Measurements from ENCODE around the gene AKAP12.
"Not testable (repeated sequence)": the region's sequence is repeated elsewhere in the genome, so short reads cannot be mapped to it uniquely, and the experiment has no call there.

Gene AKAP12

DNA sequence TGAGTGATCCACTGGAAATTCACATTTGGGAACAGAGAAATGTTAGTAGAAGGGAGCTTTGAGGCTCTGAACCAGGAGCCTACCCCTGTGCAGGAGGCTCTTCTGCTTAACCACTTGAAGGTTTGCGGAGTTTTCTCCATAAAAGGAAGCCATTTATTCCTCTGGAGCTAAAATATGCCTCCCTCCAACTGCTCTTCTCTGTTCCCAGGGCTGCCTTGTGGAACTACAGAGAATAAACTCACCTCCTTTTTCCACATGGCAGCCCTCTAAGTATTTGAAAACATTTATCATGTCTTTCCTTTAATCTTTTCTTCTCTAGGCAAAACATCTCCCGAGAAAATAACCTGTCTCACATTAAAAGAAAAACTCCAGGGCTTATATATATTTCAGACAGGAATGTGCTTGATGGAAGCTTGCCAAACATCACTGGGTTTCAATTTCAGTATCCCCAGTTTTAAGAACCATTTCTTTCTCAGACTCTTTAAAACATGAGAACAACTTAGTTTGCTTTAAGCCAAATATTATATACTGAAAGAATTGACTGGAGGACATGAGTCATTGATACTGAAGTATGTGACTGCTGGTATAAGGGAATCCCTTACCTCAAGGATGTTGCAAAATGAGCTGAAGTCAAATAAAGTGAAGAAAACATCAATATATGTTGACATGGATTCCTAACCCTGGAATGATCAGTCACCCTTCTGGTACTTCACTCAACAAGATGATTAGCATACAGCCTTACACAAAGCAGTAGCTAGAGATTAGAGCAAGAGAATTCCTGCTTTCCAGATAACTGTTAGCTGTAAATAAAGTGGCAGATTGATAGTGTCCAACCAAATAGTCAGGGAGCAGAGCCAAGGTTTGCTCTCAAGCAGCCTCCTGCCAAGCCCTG lies 77.6 kb downstream of the AKAP12 start:
- peak; percentile 21 for DNase-seq

DNA sequence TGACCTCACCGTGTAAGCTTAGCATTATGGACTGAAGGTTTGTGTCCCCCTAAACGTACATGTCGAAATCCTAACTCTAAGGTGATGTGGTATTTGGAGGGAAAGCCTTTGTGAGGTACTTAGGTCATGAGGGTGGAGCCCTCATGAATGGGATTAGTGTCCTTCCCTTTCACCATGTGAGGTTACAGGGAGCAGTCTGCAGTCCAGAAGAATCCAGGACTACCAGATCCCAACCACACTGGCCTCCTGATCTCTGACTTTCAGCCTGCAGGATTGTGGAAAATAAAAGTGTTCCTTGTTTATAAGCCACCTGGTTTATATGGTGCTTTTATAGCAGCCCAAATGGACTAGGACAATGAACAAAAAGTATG lies 78.2 kb downstream of the AKAP12 start:
- no peak for DNase-seq

DNA sequence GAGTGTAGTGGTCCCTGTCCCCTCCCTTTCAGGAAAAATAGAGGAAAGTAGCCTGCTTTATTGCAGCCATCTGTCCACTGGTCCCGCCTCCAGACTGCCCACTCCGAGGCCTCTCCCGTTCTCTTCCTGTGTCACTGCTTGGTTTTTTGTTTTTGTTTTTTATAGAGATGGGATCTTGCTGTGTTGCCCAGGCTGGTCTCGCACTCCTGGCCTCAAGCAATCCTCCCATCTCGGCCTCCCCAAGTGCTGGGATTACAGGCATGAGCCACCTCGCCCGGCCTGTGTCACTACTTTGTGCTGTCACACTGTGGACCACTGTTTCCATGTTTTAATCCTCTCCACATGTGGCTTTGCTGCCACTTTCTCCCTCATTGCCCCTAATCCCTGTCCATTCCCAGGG lies 80.4 kb downstream of the AKAP12 start:
- no peak for DNase-seq

DNA sequence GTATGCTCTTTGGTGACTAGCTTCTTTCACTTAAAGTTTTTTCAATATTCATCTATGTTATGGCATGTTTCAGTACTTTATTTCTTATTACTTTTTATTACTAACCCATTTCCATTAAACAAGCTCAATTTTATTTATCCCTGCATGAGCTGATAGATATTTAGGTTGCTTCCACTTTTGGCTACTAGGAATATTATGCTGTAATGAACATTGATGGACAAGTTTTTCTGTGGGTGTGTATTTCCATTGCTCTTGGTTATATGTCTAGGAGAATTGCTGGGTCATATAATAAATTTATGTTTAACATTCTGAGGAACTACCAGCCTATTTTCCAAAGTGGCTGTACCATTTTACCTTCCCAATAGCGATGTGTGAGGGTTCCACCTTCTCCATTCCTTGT lies 81.7 kb downstream of the AKAP12 start:
- DNase-seq = no peak

DNA sequence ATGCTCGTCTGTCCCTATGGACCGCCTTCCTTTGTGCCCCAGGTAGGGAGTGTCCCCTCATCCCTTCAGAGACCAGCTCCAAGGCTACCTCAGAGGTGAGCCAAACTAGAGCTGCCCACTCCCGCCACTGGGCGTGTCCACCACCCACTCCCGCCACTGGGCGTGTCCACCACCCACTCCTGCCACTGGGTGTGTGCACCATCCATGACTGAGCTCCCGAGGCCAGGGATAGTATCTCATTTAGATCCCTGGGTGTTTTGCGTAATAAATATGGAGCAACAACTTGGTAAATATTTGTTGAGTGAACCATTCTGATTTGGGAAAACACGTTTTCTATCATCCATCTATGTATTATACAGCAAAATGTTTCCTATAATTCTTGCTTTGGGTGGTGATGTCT lies 82.8 kb downstream of the AKAP12 start:
- DNase-seq = no peak

DNA sequence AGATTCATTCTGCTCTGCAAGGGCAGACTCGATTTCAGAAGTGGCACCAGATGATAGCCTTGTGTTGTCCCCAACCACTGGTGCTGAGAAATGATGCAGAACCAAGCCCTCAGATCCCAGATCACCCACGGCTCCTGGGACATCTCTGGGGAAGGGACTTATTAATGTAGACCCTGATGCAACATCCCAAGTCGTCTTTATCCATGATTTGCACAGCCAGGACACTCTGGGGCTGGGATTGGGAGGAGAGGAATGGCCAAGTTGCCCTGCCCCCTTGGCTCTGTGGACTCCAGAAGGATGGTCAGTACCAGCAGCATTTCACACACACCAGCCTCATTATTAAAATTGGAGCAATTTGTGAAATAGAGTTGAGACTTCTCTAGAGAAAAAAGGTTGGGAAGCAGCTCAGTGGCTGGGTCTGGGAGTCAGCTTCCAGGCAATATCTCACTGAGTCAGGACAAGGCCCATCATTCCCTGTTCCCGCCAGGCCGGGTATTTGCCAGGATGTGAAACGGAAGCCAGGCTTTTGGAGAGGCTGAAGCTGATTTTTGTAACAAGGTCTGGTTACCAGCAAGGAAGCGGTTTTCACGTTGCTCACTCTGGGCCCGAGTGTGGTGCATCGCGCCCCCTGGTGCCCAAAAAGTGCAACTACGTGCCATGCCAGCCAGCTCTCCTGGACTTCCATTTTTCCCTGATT lies 84.2 kb downstream of the AKAP12 start:
- DNase-seq = peak; percentile 83

DNA sequence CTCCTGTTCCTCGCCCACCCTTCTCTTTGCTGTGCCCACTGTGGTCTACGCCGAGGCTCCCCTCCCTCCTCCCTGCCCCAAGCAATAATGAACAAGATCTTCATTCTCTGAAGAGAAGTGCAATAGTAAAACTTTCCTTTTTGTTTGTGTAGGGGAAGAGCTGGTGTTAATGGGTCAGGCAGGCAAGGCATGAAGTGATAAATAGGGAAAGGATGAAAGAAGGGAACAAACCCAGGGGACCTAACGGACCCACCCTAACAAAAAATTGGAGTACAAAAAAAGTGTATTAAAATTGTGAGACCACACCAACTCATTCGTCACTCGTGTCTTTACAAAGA lies 84.7 kb downstream of the AKAP12 start:
- no peak for DNase-seq

DNA sequence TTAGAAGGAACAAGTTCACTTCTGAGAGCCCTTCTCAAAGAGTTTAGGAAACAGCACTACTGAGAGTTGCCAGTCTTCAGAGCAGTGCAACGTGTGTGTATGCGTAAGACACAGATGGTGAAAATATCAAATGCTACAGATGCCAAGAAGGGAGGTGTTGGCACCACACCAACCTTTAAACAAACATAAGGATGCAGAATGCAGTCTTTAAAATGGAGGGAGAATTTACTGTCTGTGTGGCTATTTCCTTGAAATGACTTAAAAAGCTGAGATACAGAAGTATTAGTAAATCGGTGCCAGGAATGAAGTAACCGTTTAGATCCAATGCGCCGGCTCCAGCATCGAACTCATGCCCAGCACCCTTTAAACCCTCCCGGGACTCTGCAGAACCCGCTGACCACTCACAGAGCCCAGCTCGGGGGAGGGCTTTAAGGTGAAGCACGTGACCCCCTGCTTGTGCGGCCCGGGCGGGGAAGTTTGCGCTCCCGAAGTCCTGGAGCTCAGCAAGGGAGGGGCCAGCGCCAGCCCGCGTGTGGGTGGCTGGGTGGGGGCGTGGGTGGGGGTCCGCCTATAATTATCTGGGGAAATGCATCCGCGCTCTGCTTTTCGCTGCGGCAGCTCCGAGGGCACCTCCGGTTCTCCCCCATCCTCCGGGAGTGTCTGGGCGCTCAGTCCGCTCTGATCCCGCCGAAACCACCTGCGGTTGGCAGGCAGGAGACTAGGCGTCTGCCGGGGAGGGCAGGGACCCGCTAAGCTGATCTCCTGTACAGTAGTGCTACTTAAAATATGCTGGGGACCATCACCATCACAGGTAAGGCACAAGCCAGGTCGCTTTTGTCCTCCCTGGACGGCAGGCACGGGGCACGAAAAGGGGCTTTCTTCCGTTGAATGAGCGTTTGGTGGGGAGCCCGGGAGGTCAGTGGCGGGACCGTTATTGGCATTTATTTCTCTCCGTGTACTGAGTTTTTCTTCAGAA lies 85.6 kb downstream of the AKAP12 start:
- peak; percentile 46 for DNase-seq

DNA sequence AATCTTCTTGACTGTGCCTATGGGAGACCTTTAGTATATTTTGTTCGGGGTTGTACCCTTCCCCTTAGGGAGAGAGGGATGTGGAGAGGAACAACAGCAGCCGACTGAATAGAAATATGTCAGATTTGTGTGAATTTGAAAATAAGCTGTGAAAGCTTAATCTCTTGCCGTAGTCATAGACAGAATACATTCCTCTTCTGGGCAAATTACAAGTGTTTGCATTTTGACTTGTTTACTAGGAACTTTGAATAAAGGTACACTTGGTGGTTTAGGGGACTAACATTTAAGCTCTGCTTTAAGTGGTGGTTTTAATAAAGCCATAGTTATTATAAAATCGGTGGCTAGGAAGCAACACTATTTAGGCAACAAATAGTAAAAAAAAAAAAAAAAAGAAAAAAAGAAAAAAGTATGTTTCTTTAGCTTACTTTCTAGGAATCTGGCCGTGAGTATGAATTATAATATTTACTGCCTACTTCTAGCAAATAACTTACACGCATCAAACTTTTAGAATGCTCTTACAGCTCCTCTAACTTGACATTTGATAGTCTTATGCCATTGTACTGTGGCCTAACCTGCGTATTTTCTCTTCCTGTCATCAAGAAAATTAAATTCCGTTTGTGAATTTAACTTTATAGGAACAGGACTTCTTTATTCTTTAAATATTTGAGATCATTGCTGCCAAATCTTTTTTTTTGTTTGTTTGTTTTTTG lies 86.5 kb downstream of the AKAP12 start:
- peak; percentile 24 for DNase-seq

DNA sequence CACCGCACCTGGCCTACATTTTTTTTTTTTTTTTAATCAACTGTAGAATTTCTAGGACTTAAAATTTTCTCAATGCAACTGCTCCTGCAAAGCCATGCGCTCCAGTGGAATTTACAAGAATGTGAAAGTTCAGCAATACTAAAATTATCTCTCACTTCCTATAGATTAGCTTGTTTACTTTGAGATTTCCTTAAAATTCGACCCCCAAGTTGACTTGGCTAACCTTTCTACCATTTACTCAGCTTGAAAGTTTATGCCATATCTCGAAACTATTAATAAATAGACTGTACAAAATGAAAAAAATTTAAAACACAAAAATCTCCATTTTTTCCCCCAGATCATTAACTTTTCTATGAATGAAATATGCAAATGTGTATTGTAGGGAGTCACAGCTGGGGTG lies 87.3 kb downstream of the AKAP12 start:
- DNase-seq = no peak

DNA sequence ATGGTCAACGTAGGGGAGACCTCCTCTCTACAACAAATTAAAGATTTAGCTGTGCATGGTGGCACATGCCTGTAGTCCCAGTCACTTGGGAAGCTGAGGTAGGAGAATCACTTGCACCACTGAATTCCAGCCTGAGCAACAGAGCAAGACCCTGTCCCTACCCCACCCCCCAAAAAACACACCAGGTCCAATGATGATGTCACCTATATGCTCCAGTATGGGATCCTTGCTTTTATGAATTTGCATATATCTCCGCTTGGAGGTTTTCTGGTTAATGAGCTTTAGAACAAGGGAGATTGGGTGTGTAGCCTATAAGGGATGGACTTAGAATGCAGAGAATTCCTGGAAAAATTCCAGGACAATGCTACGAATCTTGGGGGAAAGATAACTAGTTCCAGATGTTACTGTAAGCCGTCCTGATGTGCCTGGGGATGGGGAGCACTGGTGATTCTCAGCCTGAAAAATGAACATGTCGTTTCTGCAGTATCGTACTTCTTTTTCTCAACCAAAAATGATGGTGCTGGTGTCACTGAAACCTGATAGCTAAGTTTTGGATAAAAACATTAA lies 90.4 kb downstream of the AKAP12 start:
- no peak for DNase-seq

DNA sequence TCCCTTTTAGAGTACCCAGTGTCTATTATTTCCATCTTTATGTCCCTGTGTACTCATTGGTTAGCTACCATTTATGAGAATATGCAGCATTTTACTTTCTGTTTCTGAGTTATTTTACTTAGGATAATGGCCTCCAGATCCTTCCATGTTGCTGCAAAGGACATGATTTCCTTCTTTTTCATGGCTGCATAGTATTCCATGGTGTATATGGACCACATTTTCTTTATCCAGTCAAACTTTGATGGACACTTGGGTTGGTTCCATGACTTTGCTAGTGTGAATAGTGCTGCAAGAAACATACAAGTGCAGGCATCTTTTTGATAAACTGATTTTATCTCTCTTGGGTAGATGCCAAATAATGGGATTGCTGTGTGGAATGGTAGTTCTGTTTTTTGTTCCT lies 96.2 kb downstream of the AKAP12 start:
- DNase-seq = no peak

DNA sequence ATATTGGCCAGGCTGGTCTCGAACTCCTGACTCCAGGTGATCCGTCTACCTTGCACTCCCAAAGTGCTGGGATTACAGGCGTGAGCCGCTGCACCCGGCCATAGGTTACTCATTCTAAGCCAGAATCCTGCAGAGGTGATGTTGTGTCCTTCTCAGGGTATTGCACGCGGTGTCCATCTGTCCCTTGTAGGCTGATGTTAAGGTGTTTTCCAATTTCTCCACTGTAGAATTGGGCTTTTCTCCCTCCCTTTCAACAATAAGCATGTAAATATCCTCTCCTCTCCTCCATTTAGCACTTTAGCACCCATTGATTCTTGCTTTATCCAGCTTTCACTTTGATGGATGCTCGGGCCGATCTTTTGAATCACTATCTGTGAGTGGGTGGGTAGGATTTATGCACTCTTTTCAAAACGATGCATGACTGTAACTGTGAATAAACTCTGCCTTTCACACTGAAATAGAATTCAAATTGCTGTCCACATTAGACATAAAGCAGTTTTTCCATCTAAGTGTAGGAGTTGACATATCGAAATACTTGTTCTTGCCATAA lies 99.0 kb downstream of the AKAP12 start:
- no peak for DNase-seq

DNA sequence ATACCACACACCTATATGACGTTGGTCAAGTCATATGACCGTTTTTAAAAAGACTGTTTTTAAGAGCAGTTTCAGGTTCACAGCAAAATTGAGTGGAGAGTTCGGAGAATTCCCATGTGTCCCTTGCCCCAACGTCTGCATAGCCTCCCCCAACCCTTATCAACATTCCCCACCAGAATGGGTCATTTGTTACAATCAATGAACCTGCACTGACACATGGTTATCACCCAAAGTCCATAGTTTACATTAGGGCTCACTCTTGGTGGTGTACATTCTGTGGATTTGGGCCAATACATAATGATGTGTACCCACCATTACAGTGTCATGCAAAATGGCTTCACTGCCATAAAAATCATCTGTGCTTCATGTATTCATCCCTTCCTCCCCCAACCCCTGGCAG lies 99.6 kb downstream of the AKAP12 start:
- DNase-seq = no peak

DNA sequence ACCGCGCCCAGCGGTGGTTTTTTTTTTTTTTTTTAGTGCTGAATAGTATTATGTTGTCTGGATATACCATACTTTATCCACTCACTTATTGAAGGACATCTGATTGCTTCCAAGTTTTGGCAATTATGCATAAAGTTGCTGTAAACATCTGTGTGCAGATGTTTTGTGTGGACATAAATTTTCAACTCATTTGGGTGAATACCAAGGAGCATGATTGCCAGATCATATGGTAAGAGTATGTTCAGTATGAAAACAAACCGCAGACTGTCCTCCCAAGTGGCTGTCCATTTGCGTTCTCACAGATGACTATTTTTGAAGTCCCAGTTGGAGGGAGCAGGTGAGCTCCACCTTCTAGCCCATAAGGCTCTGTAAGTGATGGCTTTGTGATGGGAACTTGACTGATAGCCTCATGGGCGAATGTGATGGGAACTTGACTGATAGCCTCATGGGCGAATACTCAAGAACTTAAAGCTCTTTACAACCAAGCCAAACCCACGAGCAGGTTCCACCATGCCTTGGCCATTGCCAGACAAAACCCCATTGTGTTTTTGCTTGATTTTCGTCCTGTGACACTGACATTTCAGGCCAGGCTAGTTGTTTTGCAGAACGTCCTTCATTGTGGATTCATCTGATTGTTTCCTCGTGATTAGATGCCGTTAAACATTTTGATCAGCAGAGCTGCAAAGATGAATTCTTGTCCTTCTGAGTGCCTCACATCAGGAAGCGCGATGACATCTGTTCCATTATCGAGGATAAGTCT lies 100.6 kb downstream of the AKAP12 start:
- no peak for DNase-seq

DNA sequence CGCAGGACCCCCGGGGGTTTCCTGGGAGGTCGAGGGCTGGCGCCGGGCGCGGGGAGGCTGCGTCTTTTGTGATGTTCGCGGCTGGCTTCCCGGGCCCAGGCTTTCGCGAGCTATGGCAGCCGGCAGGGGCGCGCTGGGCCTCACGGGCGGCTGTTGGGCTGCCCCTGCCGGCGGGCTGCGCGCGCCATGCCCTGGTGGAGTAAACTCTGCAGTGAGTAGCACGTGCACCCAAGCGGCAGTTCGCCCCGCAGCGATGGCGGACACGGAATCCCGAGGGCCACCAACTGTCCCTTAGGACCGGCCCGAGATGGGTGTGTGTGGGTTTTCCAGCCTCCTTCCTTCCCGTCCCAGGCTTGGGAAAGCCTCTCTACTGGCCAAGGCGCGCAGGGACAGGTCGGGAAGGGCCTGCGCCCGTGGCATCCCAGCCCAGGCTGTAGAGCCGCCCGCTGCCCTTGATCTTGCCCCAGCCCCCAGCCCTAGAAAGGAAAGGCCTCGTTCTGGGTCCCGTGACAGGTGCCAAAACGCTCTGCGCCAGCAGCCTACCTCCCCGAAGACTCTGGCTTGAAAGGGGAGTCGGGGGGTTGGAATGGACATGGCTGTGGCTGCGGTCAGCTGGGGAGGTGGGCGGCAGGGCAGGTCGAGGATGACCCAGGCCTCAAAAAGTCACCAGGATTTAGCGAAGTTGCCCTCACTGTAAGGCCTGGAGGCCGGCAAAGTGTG lies 101.9 kb downstream of the AKAP12 start:
- DNase-seq = no peak

DNA sequence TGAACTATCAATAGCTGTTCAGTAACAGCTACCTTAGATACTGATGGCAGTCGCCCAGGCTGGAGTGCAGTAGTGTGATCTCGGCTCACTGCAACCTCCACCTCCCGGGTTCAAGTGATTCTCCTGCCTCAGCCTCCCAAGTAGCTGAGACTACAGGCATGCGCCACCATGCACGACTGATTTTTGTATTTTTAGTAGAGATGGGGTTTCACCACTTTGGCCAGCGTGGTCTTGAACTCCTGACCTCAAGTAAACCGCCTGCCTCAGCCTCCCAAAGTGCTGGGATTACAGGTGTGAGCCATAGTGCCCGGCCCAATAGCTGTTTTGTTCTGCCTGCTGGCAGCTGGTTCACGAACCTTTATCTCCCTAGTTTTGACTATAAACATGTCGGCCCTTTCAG lies 103.0 kb downstream of the AKAP12 start:
- not testable (repeated sequence) for DNase-seq

DNA sequence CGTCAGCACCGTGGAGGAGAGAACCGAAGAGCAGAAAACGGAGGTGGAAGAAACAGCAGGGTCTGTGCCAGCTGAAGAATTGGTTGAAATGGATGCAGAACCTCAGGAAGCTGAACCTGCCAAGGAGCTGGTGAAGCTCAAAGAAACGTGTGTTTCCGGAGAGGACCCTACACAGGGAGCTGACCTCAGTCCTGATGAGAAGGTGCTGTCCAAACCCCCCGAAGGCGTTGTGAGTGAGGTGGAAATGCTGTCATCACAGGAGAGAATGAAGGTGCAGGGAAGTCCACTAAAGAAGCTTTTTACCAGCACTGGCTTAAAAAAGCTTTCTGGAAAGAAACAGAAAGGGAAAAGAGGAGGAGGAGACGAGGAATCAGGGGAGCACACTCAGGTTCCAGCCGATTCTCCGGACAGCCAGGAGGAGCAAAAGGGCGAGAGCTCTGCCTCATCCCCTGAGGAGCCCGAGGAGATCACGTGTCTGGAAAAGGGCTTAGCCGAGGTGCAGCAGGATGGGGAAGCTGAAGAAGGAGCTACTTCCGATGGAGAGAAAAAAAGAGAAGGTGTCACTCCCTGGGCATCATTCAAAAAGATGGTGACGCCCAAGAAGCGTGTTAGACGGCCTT lies 110.0 kb downstream of the AKAP12 start:
- no peak for DNase-seq

DNA sequence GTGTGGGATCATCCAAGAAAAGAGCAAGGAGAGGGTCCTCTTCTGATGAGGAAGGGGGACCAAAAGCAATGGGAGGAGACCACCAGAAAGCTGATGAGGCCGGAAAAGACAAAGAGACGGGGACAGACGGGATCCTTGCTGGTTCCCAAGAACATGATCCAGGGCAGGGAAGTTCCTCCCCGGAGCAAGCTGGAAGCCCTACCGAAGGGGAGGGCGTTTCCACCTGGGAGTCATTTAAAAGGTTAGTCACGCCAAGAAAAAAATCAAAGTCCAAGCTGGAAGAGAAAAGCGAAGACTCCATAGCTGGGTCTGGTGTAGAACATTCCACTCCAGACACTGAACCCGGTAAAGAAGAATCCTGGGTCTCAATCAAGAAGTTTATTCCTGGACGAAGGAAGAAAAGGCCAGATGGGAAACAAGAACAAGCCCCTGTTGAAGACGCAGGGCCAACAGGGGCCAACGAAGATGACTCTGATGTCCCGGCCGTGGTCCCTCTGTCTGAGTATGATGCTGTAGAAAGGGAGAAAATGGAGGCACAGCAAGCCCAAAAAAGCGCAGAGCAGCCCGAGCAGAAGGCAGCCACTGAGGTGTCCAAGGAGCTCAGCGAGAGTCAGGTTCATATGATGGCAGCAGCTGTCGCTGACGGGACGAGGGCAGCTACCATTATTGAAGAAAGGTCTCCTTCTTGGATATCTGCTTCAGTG lies 110.8 kb downstream of the AKAP12 start:
- no peak for DNase-seq

Data from DMS53 (cell line).